GM12878 (cell line): ENCODE results near the gene IQGAP1. TPM values are rescaled to one million over a fixed set of nuclear protein-coding genes. Genes with fewer than 3 reads are reported as not detected.

Experiments used
- ATF2 ChIP-seq: IDR thresholded peaks from 2 replicates; pipeline ENCODE4 v1.6.1; 2012; ENCODE audit warnings: low read length, inconsistent platforms
- ATF7 ChIP-seq: fragments of 450-650 bp; IDR thresholded peaks from 2 replicates; pipeline ENCODE4 v1.6.1; 2016; ENCODE audit warnings: low read depth, mild to moderate bottlenecking
- BCLAF1 ChIP-seq: fragments of 450-650 bp; IDR thresholded peaks from 2 replicates; pipeline ENCODE4 v1.6.1; 2017; ENCODE audit warnings: antibody characterized with exemption, mild to moderate bottlenecking, moderate library complexity
- EZH2 ChIP-seq: IDR thresholded peaks from 2 replicates; pipeline ENCODE4 v1.6.1; 2012; ENCODE audit warnings: low read depth, mild to moderate bottlenecking, control low read depth, inconsistent platforms, low read length, borderline replicate concordance; ENCODE audit not compliant: control insufficient read depth
- HDGF ChIP-seq: fragments of 450-650 bp; IDR thresholded peaks from 2 replicates; pipeline ENCODE4 v1.6.1; 2016; ENCODE audit warnings: antibody characterized with exemption
- PML ChIP-seq: IDR thresholded peaks from 2 replicates; pipeline ENCODE4 v1.6.1; 2012; ENCODE audit warnings: low read length, inconsistent platforms
- POU2F2 ChIP-seq: IDR thresholded peaks from 3 replicates; pipeline ENCODE4 v1.6.1; 2011; ENCODE audit warnings: low read depth, mild to moderate bottlenecking, low read length, borderline replicate concordance
- RB1 ChIP-seq: fragments of 450-650 bp; formaldehyde crosslinking; IDR thresholded peaks from 2 replicates; pipeline ENCODE4 v1.6.1; 2017; ENCODE audit warnings: mild to moderate bottlenecking, borderline replicate concordance
- RCOR1 ChIP-seq: conservative IDR thresholded peaks from 2 replicates; pipeline ENCODE4 v1.6.1; 2012; ENCODE audit warnings: low read depth, low read length, improper control_type of control experiment
- RFX5 ChIP-seq: IDR thresholded peaks from 2 replicates; pipeline ENCODE4 v1.6.1; 2011; ENCODE audit warnings: low read depth, low read length, improper control_type of control experiment
- RUNX3 ChIP-seq: IDR thresholded peaks from 2 replicates; pipeline ENCODE4 v1.6.1; 2012; ENCODE audit warnings: low read length, inconsistent platforms
- SMARCA5 ChIP-seq: fragments of 450-650 bp; IDR thresholded peaks from 2 replicates; pipeline ENCODE4 v1.6.1; 2017; ENCODE audit warnings: mild to moderate bottlenecking
- SMC3 ChIP-seq: IDR thresholded peaks from 2 replicates; pipeline ENCODE4 v1.6.1; 2011; ENCODE audit warnings: low read length, improper control_type of control experiment, borderline replicate concordance
- SP1 ChIP-seq: IDR thresholded peaks from one replicate; pipeline ENCODE4 v1.6.1; 2011; ENCODE audit warnings: low read depth, low read length
- SPI1 ChIP-seq: IDR thresholded peaks from 2 replicates; pipeline ENCODE4 v1.6.1; 2011; ENCODE audit warnings: low read depth, mild to moderate bottlenecking, low read length, moderate library complexity, borderline replicate concordance; ENCODE audit not compliant: insufficient read depth
- SUZ12 ChIP-seq: fragments of 200-600 bp; sonication (generic); IDR thresholded peaks from one replicate; pipeline ENCODE4 v1.6.1; 2018; ENCODE audit warnings: antibody characterized with exemption, mild to moderate bottlenecking; ENCODE audit not compliant: unreplicated experiment
- TARDBP ChIP-seq: IDR thresholded peaks from 2 replicates; pipeline ENCODE4 v1.6.1; 2016; ENCODE audit warnings: borderline replicate concordance
- TCF7 ChIP-seq: IDR thresholded peaks from 2 replicates; pipeline ENCODE4 v1.6.1; 2014; ENCODE audit warnings: antibody characterized with exemption, borderline replicate concordance
- ZNF217 ChIP-seq: fragments of 450-650 bp; IDR thresholded peaks from 2 replicates; pipeline ENCODE4 v1.6.1; 2017; ENCODE audit warnings: antibody characterized with exemption, mild to moderate bottlenecking
- ZNF384 ChIP-seq: IDR thresholded peaks from 2 replicates; pipeline ENCODE4 v1.6.1; 2012; ENCODE audit warnings: low read depth, mild to moderate bottlenecking, low read length, improper control_type of control experiment, borderline replicate concordance
- polyA plus RNA-seq, 11 experiments: library from polyadenylated mRNA; depleted of rRNA in 4 of 11; unstranded in 6 of 11; stranded (reverse) in 5 of 11; fragments of >200 nt; fragmentation: Nextera tagmentation in 4 of 11; fragmentation: Illumina TruSeq in 1 of 11; extraction: Ambion mirVana in 4 of 11; extraction: Trizol in 1 of 11; gene quantifications; 1 replicate in 1 of 11; 2 replicates in 10 of 11; pipeline versions ENCODE4 v1.2.1 to v1.2.3, GENCODE V29; 2011 to 2016; ENCODE audit warnings: inconsistent platforms in 2 of 11, missing spikeins in 2 of 11, low read depth in 1 of 11
- total RNA-seq, 4 experiments: library from RNA; depleted of rRNA in 3 of 4; stranded (reverse); fragments of >200 nt in 3 of 4; fragmentation: Illumina TruSeq in 1 of 4; extraction: Trizol in 1 of 4; gene quantifications; 2 replicates each; pipeline versions ENCODE4 v1.2.1 to v1.2.3, GENCODE V29; 2013 to 2021
- TF ChIP-seq, protein P1 (sequence below): fragments of 150-350 bp; IDR thresholded peaks from 2 replicates; pipeline ENCODE4 v1.6.1; 2016; ENCODE audit warnings: low read depth, low read length
- TF ChIP-seq, protein P2 (sequence below): IDR thresholded peaks from 2 replicates; pipeline ENCODE4 v1.6.1; 2011; ENCODE audit warnings: borderline replicate concordance, low read depth, mild to moderate bottlenecking, moderate library complexity, mixed read lengths, low read length; ENCODE audit not compliant: insufficient read depth; ENCODE audit errors: extremely low read length
- TF ChIP-seq, protein P3 (sequence below): IDR thresholded peaks from 2 replicates; pipeline ENCODE4 v1.6.1; 2011; ENCODE audit warnings: borderline replicate concordance, low read depth, mild to moderate bottlenecking, moderate library complexity, low read length; ENCODE audit not compliant: insufficient read depth, poor library complexity, severe bottlenecking

The IQGAP1 gene
- total and polyA plus RNA-seq, 10 of the 15 experiments (the other 5 are each of a cell fraction or from before 2014, with no cell fraction given), result 65.2 to 250 (median 112) TPM

- TF ChIP-seq SPI1 (no peak), ZNF384 (no peak), SMARCA5 (no peak), SP1 (no peak), SMC3 (no peak), RB1 (no peak), PML (no peak), RCOR1 (no peak), EZH2 (no peak), TARDBP (no peak), BCLAF1 (no peak), TCF7 (no peak), ATF2 (peak; percentile 43; the same call in 1 of the 2 replicates), SUZ12 (no peak), ATF7 (peak; percentile 90), RFX5 (no peak), ZNF217 (no peak), RUNX3 (peak; percentile 59; the same call in 1 of the 2 replicates), HDGF (no peak), POU2F2 (no peak)
- TF ChIP-seq, protein P1, sequence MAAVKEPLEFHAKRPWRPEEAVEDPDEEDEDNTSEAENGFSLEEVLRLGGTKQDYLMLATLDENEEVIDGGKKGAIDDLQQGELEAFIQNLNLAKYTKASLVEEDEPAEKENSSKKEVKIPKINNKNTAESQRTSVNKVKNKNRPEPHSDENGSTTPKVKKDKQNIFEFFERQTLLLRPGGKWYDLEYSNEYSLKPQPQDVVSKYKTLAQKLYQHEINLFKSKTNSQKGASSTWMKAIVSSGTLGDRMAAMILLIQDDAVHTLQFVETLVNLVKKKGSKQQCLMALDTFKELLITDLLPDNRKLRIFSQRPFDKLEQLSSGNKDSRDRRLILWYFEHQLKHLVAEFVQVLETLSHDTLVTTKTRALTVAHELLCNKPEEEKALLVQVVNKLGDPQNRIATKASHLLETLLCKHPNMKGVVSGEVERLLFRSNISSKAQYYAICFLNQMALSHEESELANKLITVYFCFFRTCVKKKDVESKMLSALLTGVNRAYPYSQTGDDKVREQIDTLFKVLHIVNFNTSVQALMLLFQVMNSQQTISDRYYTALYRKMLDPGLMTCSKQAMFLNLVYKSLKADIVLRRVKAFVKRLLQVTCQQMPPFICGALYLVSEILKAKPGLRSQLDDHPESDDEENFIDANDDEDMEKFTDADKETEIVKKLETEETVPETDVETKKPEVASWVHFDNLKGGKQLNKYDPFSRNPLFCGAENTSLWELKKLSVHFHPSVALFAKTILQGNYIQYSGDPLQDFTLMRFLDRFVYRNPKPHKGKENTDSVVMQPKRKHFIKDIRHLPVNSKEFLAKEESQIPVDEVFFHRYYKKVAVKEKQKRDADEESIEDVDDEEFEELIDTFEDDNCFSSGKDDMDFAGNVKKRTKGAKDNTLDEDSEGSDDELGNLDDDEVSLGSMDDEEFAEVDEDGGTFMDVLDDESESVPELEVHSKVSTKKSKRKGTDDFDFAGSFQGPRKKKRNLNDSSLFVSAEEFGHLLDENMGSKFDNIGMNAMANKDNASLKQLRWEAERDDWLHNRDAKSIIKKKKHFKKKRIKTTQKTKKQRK, result no peak
- TF ChIP-seq, protein P2, sequence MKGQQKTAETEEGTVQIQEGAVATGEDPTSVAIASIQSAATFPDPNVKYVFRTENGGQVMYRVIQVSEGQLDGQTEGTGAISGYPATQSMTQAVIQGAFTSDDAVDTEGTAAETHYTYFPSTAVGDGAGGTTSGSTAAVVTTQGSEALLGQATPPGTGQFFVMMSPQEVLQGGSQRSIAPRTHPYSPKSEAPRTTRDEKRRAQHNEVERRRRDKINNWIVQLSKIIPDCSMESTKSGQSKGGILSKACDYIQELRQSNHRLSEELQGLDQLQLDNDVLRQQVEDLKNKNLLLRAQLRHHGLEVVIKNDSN, result no peak
- TF ChIP-seq, protein P3, sequence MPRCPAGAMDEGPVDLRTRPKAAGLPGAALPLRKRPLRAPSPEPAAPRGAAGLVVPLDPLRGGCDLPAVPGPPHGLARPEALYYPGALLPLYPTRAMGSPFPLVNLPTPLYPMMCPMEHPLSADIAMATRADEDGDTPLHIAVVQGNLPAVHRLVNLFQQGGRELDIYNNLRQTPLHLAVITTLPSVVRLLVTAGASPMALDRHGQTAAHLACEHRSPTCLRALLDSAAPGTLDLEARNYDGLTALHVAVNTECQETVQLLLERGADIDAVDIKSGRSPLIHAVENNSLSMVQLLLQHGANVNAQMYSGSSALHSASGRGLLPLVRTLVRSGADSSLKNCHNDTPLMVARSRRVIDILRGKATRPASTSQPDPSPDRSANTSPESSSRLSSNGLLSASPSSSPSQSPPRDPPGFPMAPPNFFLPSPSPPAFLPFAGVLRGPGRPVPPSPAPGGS, result no peak
Observed at GRCh38 chr15:90463381-90463780, 75.3 kb downstream of the IQGAP1 start (continued).
